H9 (cell line): ENCODE measurements around the gene SCAF8. TPM values are rescaled to one million over a fixed set of nuclear protein-coding genes. Genes with fewer than 3 reads are reported as not detected.

Experiments
- DNase-seq: peaks from one replicate; pipeline ENCODE4 v3.0.0-alpha.2; 2017
- H2AFZ ChIP-seq: one replicate; pipeline ENCODE4 v1.6.1; 2013; ENCODE audit warnings: mild to moderate bottlenecking, low read length, control low read depth, moderate library complexity
- H2AK5ac ChIP-seq: 2 replicates; pipeline ENCODE4 v1.6.1; 2013; ENCODE audit warnings: low read length, control low read depth, mixed read lengths; ENCODE audit not compliant: insufficient read length
- H2BK120ac ChIP-seq: one replicate; pipeline ENCODE4 v1.6.1; 2013; ENCODE audit warnings: low read depth, mild to moderate bottlenecking, low read length, control low read depth, inconsistent platforms; ENCODE audit not compliant: poor library complexity, severe bottlenecking
- H2BK12ac ChIP-seq: 2 replicates; pipeline ENCODE4 v1.6.1; 2013; ENCODE audit warnings: low read length, control low read depth, mixed read lengths, low read depth; ENCODE audit not compliant: insufficient read length
- H2BK15ac ChIP-seq: 2 replicates; pipeline ENCODE4 v1.6.1; 2013; ENCODE audit warnings: low read depth, low read length, control low read depth
- H2BK20ac ChIP-seq: one replicate; pipeline ENCODE4 v1.6.1; 2013; ENCODE audit warnings: low read depth, mild to moderate bottlenecking, low read length, control low read depth, inconsistent platforms; ENCODE audit not compliant: poor library complexity, severe bottlenecking
- H2BK5ac ChIP-seq: 2 replicates; pipeline ENCODE4 v1.6.1; 2013; ENCODE audit warnings: low read length, control low read depth, mixed read lengths; ENCODE audit not compliant: insufficient read length
- H3K14ac ChIP-seq: 2 replicates; pipeline ENCODE4 v1.6.1; 2013; ENCODE audit warnings: low read length, control low read depth; ENCODE audit not compliant: insufficient read depth
- H3K18ac ChIP-seq: 2 replicates; pipeline ENCODE4 v1.6.1; 2013; ENCODE audit warnings: low read depth, mild to moderate bottlenecking, mixed read lengths, low read length, control low read depth; ENCODE audit not compliant: insufficient read length
- H3K23ac ChIP-seq: 2 replicates; pipeline ENCODE4 v1.6.1; 2013; ENCODE audit warnings: low read length, control low read depth, mixed read lengths, low read depth; ENCODE audit not compliant: insufficient read length
- H3K23me2 ChIP-seq: 2 replicates; pipeline ENCODE4 v1.6.1; 2013; ENCODE audit warnings: low read depth, mild to moderate bottlenecking, mixed read lengths, low read length, control low read depth; ENCODE audit not compliant: insufficient read length, poor library complexity, severe bottlenecking
- H3K27ac ChIP-seq: 2 replicates; pipeline ENCODE4 v1.5.1; 2013; ENCODE audit warnings: low read length, control low read depth, mixed read lengths, low read depth; ENCODE audit not compliant: insufficient read length
- H3K27me3 ChIP-seq: 2 replicates; pipeline ENCODE4 v1.6.1; 2013; ENCODE audit warnings: low read length, control low read depth, inconsistent platforms; ENCODE audit not compliant: insufficient read depth
- H3K4ac ChIP-seq: 2 replicates; pipeline ENCODE4 v1.6.1; 2013; ENCODE audit warnings: low read depth, mild to moderate bottlenecking, control low read depth, inconsistent platforms, low read length, moderate library complexity
- H3K4me1 ChIP-seq: 2 replicates; pipeline ENCODE4 v1.6.1; 2013; ENCODE audit warnings: low read length, control low read depth, inconsistent platforms; ENCODE audit not compliant: insufficient read depth
- H3K4me2 ChIP-seq: 2 replicates; pipeline ENCODE4 v1.6.1; 2013; ENCODE audit warnings: low read length, control low read depth, mixed read lengths; ENCODE audit not compliant: insufficient read length, insufficient read depth
- H3K56ac ChIP-seq: 2 replicates; pipeline ENCODE4 v1.6.1; 2013; ENCODE audit warnings: low read depth, mild to moderate bottlenecking, mixed read lengths, low read length, control low read depth; ENCODE audit not compliant: insufficient read length
- H3K79me1 ChIP-seq: 2 replicates; pipeline ENCODE4 v1.6.1; 2013; ENCODE audit warnings: low read depth, mild to moderate bottlenecking, moderate library complexity, low read length, control low read depth, inconsistent platforms; ENCODE audit not compliant: insufficient read depth, poor library complexity, severe bottlenecking
- H3K79me2 ChIP-seq: 2 replicates; pipeline ENCODE4 v1.6.1; 2013; ENCODE audit warnings: low read length, control low read depth, inconsistent platforms; ENCODE audit not compliant: insufficient read depth
- H3K9ac ChIP-seq: 2 replicates; pipeline ENCODE4 v1.6.1; 2013; ENCODE audit warnings: low read length, control low read depth, mixed read lengths; ENCODE audit not compliant: insufficient read length; ENCODE audit errors: extremely low read depth
- H3K9me3 ChIP-seq: one replicate; pipeline ENCODE4 v1.6.1; 2013; ENCODE audit warnings: low read depth, low read length, inconsistent platforms; ENCODE audit not compliant: control insufficient read depth
- H3T11ph ChIP-seq: one replicate; pipeline ENCODE4 v1.6.1; 2013; ENCODE audit warnings: mild to moderate bottlenecking, low read length, control low read depth, inconsistent platforms
- H4K20me1 ChIP-seq: one replicate; pipeline ENCODE4 v1.6.1; 2013; ENCODE audit not compliant: control insufficient read depth, insufficient read length, insufficient read depth
- H4K5ac ChIP-seq: 2 replicates; pipeline ENCODE4 v1.6.1; 2013; ENCODE audit warnings: low read depth, mild to moderate bottlenecking, mixed read lengths, low read length, control low read depth; ENCODE audit not compliant: insufficient read length
- H4K8ac ChIP-seq: replicated peaks from 2 replicates; pipeline ENCODE4 v1.6.1; 2013; ENCODE audit warnings: low read length, control low read depth, mixed read lengths, low read depth; ENCODE audit not compliant: insufficient read length
- H4K91ac ChIP-seq: 2 replicates; pipeline ENCODE4 v1.6.1; 2013; ENCODE audit warnings: low read depth, mild to moderate bottlenecking, moderate library complexity, mixed read lengths, low read length, control low read depth; ENCODE audit not compliant: insufficient read length
- H3K27ac Mint-ChIP-seq, 3 experiments: 2 replicates in 2 of 3; 3 replicates in 1 of 3; pipeline ENCODE4 v1.8.0; 2020 to 2021; ENCODE audit warnings: mixed read lengths in 3 of 3, mild to moderate bottlenecking in 1 of 3, moderate library complexity in 1 of 3
- H3K27me3 Mint-ChIP-seq: 2 replicates; pipeline ENCODE4 v1.8.0; 2021; ENCODE audit warnings: low read depth, mild to moderate bottlenecking, moderate library complexity, mixed read lengths
- H3K36me3 Mint-ChIP-seq, 3 experiments: 2 replicates in 2 of 3; 3 replicates in 1 of 3; pipeline ENCODE4 v1.8.0; 2020 to 2021; ENCODE audit warnings: low read depth in 3 of 3, mixed read lengths in 3 of 3; ENCODE audit not compliant: insufficient read depth in 1 of 3
- H3K4me1 Mint-ChIP-seq, 2 experiments: 2 replicates each; pipeline ENCODE4 v1.8.0; 2020; ENCODE audit warnings: mixed read lengths in 2 of 2
- H3K4me3 Mint-ChIP-seq, 2 experiments: 2 replicates in 1 of 2; 3 replicates in 1 of 2; pipeline ENCODE4 v1.8.0; 2020 to 2021; ENCODE audit warnings: mild to moderate bottlenecking in 2 of 2, mixed read lengths in 2 of 2, moderate library complexity in 1 of 2
- H3K9me3 Mint-ChIP-seq, 2 experiments: 2 replicates in 1 of 2; 3 replicates in 1 of 2; pipeline ENCODE4 v1.8.0; 2020; ENCODE audit warnings: mild to moderate bottlenecking in 2 of 2, mixed read lengths in 2 of 2, moderate library complexity in 1 of 2
- WGBS: extraction: QIAGEN DNeasy Blood & Tissue Kit; methylation state at CpG from one replicate; pipeline ENCODE4 v1.1.7; 2013; ENCODE audit warnings: missing lambda C conversion rate, low lambda C conversion rate, mixed read lengths; ENCODE audit not compliant: insufficient read length; ENCODE audit errors: extremely low coverage; 5-methylcytosine and 5-hydroxymethylcytosine counted together
- total RNA-seq: library from RNA; stranded (reverse); gene quantifications from 2 replicates; pipeline ENCODE4 v1.2.1, GENCODE V29; 2021
- TF ChIP-seq, protein P1 (sequence below): fragments of 200-600 bp; sonication (generic); conservative IDR thresholded peaks from 3 replicates; pipeline ENCODE4 v1.8.0; 2021; ENCODE audit warnings: antibody characterized with exemption, mild to moderate bottlenecking

The SCAF8 gene
- total RNA-seq, 1 experiment from 2014 or later = 78.5 TPM

DNA sequence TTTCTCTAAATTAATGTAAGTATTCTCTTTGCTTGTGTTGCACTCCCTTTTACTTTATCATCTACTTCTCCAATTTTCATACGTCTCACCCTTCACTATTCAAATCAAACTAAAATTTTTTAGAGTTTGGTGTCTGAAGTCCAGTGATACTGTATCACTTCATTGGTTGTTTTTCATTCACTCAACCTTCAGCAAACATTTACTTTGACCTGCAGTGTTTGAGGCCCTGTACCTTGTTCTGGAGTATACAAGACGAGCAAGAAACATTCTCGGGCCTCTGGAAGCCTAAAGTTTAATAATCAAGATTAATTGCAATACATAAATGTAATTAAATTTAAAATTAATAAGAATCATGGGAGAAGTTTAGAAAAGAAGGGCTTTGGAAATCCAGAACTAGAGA is 64.6 kb downstream of the SCAF8 start:
- H3T11ph ChIP-seq = no peak overlapping the region
- no peaks in the 10 kb centered on the region for H3K4me1 Mint-ChIP-seq
- no peak overlapping the region for H3K23ac ChIP-seq
- H4K5ac ChIP-seq = no peak overlapping the region
- H2AFZ ChIP-seq = no peak overlapping the region
- H3K9me3 Mint-ChIP-seq = no peaks in the 10 kb centered on the region
- no peak overlapping the region for H2AK5ac ChIP-seq
- no peak overlapping the region for H3K4ac ChIP-seq
- H3K56ac ChIP-seq = no peak overlapping the region
- no peak overlapping the region for H2BK15ac ChIP-seq
- no peak overlapping the region for H4K8ac ChIP-seq
- no peak overlapping the region for H3K18ac ChIP-seq
- H3K27me3 Mint-ChIP-seq = no peaks in the 10 kb centered on the region
- H3K27ac Mint-ChIP-seq = no peak overlapping the region
- no peak overlapping the region for H3K4me3 Mint-ChIP-seq
- H3K27me3 ChIP-seq = no peaks in the 10 kb centered on the region
- H3K4me2 ChIP-seq = no peak overlapping the region
- H2BK120ac ChIP-seq = no peak overlapping the region
- WGBS = 100% methylated on average over 1 of the region's 3 CpGs
- no peak overlapping the region for H3K14ac ChIP-seq
- H3K4me1 ChIP-seq = no peaks in the 10 kb centered on the region
- H3K27ac ChIP-seq = no peak overlapping the region
- no peak overlapping the region for H3K9ac ChIP-seq
- no peaks in the 10 kb centered on the region for H3K9me3 ChIP-seq
- H2BK20ac ChIP-seq = no peak overlapping the region
- no peaks in the 10 kb centered on the region for H3K23me2 ChIP-seq
- H3K79me2 ChIP-seq = no peaks in the 10 kb centered on the region; the same call in 1 of the 2 replicates
- H4K91ac ChIP-seq = no peak overlapping the region
- TF ChIP-seq, protein P1, sequence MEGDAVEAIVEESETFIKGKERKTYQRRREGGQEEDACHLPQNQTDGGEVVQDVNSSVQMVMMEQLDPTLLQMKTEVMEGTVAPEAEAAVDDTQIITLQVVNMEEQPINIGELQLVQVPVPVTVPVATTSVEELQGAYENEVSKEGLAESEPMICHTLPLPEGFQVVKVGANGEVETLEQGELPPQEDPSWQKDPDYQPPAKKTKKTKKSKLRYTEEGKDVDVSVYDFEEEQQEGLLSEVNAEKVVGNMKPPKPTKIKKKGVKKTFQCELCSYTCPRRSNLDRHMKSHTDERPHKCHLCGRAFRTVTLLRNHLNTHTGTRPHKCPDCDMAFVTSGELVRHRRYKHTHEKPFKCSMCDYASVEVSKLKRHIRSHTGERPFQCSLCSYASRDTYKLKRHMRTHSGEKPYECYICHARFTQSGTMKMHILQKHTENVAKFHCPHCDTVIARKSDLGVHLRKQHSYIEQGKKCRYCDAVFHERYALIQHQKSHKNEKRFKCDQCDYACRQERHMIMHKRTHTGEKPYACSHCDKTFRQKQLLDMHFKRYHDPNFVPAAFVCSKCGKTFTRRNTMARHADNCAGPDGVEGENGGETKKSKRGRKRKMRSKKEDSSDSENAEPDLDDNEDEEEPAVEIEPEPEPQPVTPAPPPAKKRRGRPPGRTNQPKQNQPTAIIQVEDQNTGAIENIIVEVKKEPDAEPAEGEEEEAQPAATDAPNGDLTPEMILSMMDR = no peak
- no peak overlapping the region for H2BK12ac ChIP-seq
- DNase-seq = no peak
- no peaks in the 10 kb centered on the region for H4K20me1 ChIP-seq
- no peaks in the 10 kb centered on the region for H3K79me1 ChIP-seq
- no peak overlapping the region for H2BK5ac ChIP-seq
- H3K36me3 Mint-ChIP-seq = peaks cover 14 to 49% (median 40%) of the 10 kb centered on the region in 3 experiments; a peak in 6 of 7 replicates
